Stimulated activated CD4-positive, alpha-beta T cell treated with anti-CD3 and anti-CD28 coated beads, Interleukin-12 subunit alpha, Interleukin-12 subunit beta, amount 100 ng/mL, for 24 hours (primary cell): ENCODE results near the gene ZCCHC7.

Experiments used
- DNase-seq, 2 experiments: peaks; one replicate each; pipeline ENCODE4 v3.0.0-alpha.2; 2020; ENCODE audit warnings: low read depth in 2 of 2

ZCCHC7 gene

DNA sequence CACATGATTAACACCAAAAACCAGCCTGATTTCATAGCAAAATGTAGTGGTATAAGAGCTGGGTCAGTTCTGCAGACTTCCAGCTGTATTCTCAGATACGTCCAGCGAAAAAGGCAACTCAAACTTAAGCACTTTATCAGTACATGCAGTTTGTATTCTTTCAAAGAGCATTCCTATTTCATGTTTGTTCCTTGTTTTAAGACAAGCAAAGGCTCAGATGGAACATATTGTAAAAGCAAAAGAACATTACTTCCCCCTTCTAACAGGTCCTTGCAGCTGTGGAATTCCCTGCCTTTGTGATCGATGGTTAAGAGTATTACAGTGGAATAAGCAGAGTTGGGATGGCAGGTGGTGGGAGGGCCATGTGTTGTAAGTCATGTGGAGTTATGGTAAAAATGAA lies 215.8 kb downstream of the ZCCHC7 start:
- DNase-seq: no peak

DNA sequence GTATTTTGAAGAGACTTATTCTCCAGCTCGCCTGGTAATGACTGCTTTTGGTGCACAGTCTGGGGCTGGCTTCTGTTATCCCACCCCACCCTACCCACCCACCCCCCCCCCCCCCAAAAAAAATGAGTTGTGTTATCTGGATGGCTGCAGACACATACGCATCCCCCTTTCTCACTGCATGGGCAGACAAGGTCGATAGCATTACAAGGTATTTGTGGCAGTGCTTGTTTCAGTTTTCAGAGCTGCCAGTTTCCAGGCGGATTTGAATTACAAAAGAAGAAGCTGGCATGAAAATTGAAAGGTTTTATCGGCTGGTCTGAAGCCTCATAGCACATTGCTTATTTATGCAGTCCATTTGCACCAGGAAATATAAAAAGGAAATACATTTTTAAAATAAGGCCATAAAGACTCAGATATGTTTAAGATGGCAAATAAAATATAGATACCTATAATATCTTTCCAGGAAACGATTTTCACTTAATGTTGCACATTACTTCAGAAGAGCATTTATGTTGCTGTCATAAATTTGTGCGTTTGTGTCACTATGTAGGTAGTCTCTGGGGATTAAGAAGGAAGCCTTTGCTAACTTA lies 217.0 kb downstream of the ZCCHC7 start:
- DNase-seq: no peak

DNA sequence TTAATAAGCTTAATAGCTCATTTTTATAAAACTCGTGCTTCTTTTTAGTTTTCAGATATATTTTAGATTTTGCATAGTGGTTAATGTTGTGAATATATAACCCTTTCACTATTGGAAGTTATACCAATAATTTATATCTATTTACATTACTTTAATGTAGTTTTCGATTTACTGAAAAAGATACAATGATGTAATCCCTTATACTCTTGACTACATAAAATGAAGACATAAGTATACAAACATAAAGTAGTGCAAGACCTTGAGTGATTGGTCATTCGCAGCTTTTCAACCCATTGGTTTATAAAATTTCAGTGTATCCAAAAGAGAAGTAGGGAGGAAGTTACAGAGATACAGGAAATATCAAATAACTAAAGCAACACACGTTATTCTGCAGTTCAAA lies 217.8 kb downstream of the ZCCHC7 start:
- no peak for DNase-seq

DNA sequence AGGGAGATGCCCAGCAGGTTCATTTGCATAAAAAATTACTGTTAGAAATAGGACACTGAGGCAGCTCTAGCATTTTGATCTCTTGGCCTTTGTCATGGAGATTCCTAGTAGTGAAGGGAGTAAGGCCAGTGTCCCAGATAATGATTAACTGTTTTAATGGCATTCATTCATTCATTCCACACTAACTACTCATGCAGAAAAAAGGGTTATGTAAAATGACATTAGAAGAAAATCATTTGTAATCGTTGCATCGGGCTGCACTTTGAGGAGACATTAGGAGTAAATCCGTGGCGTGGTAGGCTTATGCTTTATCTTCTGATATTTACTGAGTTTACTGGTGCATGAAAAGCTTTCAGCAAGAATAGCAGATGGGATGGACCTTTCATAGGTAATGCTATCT lies 219.5 kb downstream of the ZCCHC7 start:
- no peak for DNase-seq

DNA sequence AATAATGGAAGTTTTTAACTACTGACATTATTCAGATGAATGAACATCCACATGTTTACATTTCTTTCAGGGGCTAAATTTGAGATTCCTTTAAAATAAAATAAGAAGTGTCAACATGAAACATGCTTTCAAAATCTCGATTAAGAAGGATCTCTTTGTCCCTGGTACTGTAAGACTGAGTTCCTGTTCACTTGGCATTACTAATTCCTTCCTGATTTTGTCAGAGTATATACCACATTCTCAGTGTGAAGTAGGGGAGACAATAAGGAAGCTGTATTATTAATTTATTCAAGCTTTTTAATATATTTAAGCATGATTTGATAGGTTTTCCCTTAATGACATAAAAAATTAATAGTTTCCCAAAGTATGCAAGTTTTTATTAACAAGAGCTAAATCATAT lies 220.6 kb downstream of the ZCCHC7 start:
- DNase-seq: no peak

DNA sequence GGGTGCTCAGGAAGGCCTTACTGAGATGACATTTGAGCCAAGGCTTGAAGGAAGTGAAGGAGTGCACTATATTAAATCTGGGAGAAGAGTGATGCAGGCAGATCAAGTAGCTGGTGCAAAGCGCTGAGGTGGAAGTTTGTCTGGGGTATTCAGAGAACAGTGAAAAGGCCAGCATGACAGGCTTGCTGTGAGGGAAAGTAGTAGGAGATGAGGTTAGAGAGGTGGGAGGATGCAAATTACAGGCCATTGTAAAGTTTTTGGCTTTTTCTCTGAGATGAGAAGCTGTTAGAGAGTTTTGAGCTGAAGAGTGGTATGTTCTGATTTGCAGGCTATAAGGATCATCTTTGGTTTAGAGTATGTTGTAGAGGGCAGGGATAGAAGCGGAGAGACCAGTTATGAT lies 221.3 kb downstream of the ZCCHC7 start:
- DNase-seq: no peak

DNA sequence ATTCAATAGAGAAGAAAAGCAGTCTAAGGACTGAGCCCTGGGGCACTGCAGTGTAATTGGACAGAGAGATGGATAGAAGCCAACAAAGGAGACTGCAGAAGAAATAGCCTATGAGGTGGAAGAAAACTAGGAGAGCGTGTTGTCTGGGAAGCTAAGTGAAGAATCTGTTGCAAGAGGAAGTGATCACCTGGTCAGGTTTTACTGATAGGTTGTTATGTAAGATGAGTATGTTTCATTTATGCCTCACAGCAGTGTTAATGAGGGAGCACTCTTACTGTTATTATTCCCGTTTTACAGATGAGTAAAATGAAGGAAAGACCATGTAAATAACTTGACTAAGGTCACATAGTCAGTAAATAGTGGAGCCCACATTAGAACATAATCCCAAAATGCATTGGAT lies 222.1 kb downstream of the ZCCHC7 start:
- no peak for DNase-seq

DNA sequence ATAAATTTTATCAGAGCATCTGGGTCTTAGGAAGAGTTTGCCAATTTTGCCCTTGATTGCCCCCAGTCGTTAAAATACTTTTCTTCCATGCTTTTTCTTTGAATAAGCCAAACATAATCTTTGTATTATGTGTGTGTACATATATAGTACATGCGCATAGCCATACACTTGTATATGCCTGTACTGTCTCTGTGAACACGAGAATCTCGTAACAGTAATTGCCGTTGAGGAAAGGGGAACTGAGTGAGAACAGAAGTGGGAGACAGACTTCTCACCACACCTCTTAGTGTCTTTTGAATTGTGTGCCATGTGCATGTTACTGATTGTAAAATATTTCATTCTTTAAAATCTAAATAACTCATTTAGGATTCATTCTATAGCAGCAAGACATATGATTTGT lies 222.5 kb downstream of the ZCCHC7 start:
- DNase-seq: no peak

DNA sequence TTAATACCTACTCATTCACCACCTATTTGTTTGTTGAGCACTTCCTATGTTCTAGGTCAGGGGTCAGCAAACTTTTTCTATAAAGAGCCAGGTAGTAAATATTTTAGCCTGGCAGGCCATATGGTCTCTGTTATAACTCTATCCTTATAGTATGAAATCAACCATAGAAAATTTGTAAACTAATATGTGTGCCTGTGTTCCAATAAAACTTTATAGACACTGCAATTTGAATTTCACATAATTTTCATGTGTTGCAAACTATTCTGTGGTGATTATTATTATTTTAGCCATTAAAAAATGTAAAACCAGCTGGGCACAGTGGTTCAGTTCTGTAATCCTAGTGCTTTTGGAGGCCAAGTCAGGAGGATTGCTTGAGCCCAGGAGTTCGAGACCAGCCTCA lies 223.3 kb downstream of the ZCCHC7 start:
- no peak for DNase-seq

DNA sequence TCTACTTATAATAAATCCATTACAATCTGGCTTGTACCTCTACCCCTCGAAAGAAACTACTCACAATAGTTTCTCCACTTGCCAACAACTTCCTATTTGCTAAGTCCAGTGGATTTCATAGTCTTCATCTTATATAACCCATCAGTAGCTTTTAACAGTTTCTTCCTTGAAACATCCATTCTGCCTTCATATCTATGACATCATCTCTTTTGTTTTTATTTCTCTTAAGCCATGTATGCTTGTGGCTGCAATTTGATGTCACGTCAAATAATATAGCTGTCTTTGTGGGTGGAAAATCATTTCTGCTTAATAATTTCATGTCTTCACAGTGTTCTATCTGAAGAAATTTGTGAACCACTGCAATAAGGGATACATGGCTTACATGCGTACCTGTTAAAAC lies 224.7 kb downstream of the ZCCHC7 start:
- no peak for DNase-seq

DNA sequence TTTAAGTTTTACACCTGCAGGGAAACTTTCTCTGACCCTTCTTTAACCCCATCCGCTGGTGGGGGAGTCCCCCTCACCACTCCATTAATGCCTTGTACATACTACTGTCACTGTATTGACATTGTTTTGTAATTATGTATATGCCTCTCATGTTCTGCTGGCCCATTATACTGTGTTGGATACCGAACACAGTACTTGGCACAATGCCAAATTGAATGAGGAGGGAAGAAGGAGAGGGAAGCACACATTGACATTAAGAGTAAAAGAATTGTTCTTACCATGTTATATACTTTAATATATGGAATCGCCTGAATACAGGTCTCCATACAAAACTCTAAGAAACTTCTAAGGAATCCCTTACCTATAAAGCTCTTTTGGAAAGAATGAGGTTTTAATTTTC lies 228.5 kb downstream of the ZCCHC7 start:
- DNase-seq: no peak

DNA sequence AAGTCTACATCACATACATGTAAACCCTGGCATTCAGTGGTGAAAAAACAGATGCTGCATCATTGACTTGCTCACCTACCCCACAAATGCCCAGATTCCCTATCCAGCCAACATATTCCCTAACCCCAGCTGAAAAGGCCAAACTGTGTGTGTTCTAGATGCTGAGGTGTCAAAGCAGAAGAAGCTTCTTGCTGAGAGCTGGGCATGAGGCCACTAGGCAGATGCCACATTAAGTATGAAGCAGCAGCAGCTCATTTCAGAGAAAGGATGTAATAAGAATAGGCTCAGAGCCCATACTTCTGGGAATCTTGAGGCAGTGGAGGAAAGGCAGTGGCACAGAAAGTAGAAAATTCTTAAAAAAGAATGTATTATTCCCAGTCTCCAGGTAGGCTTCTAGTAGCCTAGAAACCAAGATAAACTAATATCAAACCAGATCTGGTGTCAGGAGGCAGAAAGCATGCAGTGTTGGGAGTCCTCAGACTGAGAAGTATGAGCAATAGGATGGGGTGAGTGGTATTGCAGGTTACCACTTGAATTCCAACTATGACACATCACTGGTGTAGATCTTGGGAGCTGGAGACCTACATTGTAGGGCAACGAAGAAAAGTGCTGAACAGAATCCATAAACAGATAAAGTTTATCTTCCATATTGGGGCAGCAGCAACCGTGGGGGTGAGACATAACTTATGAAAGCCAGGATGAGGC lies 230.3 kb downstream of the ZCCHC7 start:
- DNase-seq: no peak

DNA sequence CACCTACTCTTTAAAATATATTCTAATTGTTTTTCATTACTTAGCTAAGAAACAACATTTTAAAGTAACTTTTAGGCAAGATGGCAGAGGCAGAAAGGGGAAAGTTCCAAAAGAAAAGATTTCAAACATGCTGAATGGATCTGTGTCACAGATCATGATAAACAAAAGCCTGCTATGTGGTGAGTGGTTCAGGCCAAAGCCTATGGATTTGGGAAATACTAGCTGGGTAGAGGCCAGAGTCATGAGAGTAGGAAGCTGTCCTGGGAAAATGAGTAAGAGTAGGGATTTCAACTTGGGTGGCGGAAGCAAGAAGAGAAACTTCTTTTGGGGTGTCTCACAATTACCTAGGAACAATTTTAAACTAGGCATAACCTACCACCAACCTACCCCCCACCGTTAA lies 233.4 kb downstream of the ZCCHC7 start:
- DNase-seq: no peak

DNA sequence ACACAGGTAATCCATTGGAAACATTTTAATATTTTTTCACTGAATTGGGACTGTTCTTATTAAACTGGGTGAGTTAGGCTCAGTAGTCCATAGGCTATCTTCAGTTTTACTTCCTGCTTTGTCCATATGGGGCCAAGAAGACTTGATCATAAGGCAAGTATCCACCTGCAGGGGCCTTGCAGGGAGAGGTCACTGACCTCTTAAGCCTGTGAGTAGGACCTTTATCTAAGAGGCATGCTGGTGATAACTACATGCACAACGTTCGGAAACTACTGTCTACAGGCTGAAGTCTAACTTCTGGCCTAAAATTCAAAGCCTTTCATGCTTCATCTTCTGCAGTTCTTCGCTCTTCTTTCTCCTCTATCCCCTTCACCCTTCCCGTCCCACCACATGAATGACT lies 242.1 kb downstream of the ZCCHC7 start:
- no peak for DNase-seq

DNA sequence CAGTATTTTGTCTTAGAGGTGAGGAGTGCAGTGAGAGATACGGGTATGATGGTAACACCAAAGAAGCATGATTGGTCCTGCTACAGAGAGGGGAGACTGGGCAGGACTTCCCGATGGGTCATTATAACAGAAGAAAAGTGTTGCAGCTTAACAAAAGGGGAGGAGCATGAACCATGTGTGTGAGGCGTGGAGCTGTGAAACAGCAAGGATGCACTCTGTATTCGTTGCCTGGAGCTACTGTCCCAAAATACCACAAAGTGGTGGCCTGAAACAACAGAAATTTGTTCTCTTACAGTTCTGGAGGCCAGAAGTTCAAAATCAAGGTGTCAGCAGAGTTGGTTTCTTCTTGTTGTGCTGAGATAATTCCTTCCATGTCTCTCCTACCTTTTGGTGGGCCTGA lies 242.8 kb downstream of the ZCCHC7 start:
- DNase-seq: no peak

DNA sequence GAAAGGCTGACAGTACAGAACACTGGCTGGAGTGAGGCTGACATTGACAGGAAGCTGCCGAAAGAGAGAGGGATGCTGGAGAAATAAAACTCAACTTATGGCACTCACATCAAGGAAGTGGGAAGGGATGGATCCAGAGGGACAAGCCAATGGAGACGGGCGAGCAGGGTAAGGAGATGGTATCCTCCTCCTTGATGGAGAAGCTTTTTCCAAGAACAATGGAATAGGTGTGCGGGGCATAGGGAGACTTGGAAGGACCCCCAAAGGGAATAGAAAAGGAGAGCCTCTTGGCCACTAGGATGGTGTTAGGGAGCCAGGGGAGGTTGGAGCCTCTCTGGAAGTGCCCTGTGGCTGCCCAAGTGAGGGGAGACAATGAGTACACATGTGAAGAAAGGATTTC lies 243.8 kb downstream of the ZCCHC7 start:
- DNase-seq: no peak

DNA sequence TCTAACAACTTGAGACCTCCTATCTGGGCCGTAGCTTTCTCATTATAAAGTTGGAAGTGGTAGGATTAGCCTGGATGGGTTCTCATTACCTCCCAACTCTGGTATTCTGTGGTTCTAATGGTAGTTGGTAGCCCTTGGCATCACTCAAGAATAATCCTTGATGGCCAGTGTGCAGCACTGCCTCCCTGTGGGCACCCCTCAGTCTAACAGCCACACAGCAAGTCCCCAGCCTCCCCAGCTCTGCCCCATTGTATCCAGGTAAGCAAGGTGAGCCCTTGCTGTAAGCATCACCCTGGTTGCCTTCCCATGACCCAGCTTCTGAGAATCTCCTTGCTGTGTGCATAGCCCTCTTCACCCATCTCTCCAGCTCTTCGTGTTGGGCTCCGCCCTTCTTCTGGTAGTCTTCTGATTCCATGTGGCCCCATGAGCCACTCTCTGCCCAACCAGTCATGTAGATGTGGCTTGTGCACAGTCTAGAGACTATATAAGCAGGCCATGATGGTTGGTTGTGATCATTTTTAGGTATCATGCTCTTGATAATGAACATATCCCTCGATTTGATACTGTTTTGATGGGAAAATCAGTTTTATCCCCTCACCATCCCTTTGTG lies 244.5 kb downstream of the ZCCHC7 start:
- no peak for DNase-seq

DNA sequence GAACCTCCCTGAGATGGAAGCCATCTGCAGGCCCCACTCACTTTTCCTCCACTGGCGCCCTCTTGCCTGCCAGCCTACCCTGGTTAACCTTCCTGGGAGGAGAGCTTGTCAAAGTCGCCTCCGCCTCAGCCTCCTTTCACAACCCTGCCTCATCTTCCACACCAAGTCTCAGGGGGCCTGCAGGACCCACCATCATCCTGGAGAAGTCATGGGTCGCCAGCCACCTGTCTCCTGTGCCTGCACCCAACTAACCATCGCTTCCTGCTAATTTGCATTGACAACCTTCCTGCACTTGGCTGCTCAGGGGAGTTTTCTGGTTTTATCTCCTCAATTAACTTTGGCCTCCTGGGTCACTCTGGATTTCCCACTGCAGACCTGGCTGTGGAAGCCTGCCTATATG lies 249.3 kb downstream of the ZCCHC7 start:
- DNase-seq: no peak

DNA sequence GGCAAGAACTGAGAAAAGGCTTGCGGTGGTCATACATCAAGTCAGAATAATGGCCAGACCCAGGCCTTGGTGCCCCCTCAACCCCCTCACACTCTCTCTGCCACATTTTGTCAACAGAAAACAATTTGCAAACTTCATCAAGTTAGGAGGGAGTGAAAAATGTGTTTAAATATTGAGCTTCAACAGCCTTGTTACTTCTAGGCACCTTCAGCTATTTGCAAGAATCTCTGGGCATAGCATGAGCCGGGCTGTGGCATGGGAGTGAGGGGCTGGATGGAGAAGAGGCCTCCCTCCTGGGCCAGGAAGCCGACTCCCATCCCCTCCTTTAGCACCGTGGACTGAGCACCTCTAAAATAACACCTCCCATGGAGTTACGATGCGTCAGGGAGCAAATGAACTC lies 249.9 kb downstream of the ZCCHC7 start:
- no peak for DNase-seq

DNA sequence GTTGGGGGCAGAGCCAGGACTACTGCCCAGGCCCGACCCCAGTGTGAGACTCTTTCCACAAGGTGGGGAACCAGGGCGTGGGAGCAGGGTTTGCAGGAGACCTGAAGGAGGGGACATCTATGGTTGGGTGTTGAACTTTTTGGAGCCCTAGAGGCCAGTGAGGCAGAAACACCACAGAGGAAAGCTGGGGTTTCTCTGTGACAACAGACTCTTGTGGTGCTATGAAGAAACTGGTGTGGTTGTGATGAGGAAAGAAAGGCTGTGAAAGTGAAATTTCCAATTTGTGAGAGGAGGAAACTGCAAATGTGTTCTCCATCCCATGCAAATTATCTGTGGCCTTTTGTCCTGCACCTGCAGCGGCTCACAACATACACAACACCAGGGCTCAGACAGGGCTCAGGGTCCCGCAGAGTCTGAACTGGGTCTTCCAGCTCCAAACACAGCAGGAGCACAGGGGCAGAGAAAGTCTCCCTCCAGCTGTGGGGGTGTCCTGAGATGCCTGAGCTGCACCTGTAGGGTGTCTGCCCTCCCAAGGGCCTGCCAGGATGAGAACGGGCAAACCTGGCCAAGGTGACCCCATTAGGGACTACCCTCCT lies 250.7 kb downstream of the ZCCHC7 start:
- no peak for DNase-seq

DNA sequence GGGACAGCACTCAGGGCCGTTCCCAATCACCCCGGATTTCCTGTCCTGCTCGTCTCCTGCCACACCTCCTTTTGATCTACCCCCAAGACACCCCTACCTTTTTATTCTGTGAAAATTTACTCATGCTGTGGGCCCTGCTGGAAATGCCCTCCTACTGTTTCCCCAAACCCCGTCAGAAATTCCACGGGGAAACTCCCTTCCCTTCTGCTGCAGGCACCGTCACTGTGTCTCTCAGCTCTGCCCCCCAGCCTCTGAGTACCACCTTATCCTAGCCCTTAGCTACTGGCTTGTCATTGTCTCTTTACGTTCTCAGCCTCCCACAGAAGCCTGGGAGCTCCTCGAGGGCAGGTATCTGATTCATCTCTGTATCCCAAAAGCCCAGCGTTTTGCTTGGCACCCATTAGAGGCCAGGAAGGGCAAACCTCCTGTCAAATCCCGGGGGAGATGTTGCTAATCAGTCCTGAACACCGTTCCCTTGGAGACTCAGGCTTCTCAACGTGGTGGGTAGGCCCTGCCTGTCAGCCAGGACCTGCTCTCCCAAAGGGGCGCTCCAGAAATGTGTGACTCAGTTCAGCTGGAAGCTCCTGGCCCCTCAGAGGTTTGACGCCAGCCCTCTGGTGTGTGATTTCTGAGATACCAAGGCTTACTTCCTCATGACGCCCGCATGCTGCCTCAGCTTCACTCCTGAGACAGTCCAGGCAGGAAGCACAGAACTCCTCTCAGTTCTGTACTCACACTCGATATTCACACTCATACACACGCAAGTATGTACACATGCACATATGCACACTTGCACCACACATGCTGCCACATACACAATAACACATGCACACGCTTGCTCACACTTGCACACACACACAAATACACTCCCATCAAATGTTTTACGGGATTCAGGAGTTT lies 251.4 kb downstream of the ZCCHC7 start:
- DNase-seq: no peak

DNA sequence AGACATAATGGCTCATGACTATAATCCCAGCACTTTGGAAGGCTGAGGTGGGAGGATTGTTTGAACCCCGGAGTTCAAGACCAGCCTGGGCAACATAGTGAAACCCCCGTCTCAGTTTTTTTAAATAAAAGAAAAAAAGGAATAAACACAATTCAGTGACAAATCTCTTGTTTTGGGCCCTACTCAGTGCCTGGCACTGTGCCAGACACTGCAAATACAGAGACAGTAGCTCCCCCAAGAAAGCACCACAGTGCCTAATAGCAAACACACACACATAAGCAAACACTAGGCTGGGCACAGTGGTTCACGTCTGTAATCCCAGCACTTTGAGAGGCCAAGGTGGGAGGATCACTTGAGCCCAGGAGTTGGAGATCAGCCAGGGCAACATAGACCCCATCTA lies 252.5 kb downstream of the ZCCHC7 start:
- no peak for DNase-seq
